ENCODE data around the gene ZNF652.
"Not testable (repeated sequence)": the region's sequence is repeated elsewhere in the genome, so short reads cannot be mapped to it uniquely, and the experiment has no call there.

Gene ZNF652

GRCh38 chr17:49318435-49318965, 43.5 kb downstream of the ZNF652 start:
- in situ Hi-C loops (cut with MboI; ENCODE audit: low sequenced_read_pairs): no loop called here

DNA sequence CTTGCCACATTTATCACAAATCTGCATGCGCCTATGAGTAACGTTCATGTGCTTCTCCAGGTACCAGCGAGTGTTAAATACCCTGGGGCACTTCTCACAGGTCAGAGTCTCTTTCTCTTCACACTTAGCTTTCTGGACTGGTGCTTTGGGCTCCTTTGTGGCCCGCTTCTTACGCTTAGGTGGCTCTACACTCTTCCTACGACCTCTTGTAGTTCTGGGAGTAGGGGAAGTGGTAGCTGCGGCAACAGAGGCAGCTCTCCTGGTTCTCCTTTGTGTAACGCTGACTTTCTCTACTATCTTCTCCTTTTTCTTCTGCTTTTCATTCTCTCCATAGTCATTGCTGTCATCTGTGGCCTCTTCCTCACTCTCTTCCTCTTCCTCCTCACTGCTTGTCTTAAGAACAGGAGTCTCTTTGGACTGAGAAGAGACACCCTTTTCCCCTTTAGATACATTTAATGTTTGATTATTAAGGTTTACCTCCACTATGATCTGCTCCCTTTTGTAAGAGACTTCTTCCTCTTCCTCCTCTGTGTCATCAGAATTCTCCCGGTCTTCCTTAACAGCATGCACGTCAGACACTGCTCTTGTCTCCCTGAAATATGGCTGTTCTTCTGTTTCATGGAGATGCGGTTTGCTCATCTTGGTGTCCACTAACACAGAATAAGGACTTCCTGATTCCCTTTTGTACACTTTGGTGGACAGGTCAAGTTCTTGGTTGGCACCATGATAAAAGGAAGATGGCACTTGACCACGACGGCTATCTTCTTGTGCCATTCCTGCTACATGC, 45.0 kb downstream of the ZNF652 start:
- in situ Hi-C loops (cut with MboI; ENCODE audit: low sequenced_read_pairs): no loop called here

DNA sequence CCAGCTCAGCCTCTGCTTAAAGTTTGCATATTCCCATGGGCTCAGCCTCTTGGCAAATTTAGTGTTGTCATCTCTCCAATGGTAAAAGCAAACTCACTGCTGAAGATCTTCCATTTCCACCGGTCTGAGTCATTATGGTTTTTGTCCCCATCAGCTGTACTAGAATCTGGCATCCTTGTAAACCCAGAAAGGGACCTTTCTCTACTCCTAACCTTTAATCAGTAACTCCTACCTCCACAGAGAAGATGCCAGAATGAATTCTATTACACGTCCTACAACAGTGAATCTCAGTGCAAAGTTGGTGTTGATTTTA, 45.8 kb downstream of the ZNF652 start:
- in situ Hi-C loops (cut with MboI; ENCODE audit: low sequenced_read_pairs): no loop called here

DNA sequence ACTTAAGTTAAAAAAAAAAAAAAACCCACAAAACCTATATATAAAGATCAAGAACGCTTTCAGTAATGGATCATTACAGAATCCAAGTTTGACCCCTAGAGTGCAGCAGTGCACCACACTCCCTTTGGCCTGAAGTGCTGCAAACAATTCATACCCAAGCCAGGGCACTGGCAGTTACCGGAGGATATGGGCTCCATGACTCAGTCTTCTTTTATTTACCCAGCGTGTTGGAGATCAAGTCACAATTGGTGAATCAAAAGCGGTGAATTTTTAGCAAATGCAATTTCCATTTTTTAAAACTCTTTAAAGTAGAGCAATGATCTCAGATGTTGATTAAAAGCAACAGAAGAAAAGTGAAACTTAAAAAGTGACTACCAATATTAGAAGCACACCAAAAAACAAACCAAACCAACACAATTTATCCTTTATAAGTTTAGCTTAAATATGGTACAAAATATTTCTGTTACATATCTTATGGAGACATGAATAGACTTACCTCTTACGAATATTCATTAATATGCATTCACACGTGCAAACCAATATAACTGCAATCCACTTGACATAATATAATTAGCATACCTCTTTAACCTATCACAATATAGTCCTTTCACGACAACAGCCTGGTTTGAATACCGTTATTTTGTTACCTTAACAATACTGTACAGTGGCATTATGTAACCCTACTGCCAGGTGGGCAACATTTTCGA, 46.3 kb downstream of the ZNF652 start:
- in situ Hi-C loops (cut with MboI; ENCODE audit: low sequenced_read_pairs): no loop called here

- in situ Hi-C loops (cut with MboI; ENCODE audit: low sequenced_read_pairs): no loop called here
Measured at GRCh38 chr17:49312722-49313121, 49.3 kb downstream of the ZNF652 start.

DNA sequence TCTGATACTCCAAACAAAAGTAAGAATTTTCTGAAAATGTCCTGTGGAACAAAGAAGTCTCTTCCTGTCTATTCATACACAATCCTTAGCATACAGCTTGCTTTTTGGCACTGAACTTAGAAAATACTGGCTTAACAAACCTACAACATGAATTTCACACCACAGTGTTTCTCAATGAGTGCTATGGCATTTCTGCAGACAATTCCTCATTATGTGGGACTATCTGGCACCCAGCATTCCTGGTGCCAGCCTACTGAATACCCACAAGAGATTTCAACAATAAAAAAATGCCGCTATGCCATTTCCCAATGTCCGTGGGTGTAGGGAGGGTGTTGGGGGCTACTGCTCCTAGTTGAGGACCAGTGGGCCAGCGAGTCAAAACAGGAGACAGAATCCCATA, 62.1 kb downstream of the ZNF652 start:
- in situ Hi-C loops (cut with MboI; ENCODE audit: low sequenced_read_pairs): no loop called here

DNA sequence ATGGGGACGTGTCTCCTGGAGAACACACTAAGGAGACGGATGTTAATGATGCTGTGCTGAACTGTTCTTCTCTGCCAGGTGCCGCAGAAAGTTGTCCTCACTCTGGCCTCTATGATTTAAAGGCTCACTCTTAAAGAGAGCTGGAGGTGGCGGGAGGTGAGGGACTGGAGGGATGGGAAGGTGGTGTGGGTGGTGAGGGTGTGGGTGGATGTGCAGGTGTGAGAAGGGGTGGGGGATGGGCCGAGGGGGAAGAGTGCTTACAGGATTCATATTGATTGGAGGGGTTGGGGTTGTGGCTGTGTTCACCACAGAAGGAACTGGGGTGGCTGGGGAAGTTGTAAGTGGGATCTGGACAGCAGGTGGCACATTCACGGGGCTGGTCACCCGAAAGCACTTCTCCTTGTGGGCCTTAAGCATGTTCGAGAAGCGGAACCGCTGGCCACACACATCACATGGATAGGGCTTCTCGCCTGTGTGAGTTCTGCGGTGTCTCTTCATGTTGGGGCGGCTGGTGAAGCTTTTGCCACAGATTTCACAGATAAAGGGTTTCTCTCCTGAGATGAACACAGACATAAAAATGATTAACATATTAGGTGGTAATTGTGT, 63.6 kb downstream of the ZNF652 start:
- in situ Hi-C loops (cut with MboI; ENCODE audit: low sequenced_read_pairs): no loop called here

DNA sequence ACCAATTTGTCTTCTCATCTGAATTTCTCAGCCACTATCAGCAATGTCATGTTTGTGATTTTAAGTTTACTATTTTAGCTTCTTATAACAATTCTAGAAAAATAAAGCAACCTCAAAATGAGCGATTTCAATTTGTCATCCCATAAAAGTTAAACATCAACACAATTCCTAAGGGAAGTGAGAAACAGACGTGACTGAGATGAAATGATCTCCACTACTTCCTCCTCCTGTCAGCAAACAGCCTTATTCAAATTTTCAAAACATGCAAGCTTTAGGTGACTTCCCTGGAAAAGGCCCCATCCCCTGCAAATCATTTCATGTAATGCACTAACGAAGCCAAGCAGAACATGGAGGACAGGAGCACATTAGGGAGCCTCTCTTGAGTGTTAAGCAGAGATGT, 64.9 kb downstream of the ZNF652 start:
- in situ Hi-C loops (cut with MboI; ENCODE audit: low sequenced_read_pairs): no loop called here

GRCh38 chr17:49294122-49294521, 67.9 kb downstream of the ZNF652 start:
- in situ Hi-C loops (cut with MboI; ENCODE audit: low sequenced_read_pairs): no loop called here

- in situ Hi-C loops (cut with MboI; ENCODE audit: low sequenced_read_pairs): no loop called here
Measured at GRCh38 chr17:49292901-49293300, 69.1 kb downstream of the ZNF652 start.

- in situ Hi-C loops (cut with MboI; ENCODE audit: low sequenced_read_pairs): no loop called here
Measured at GRCh38 chr17:49291929-49292328, 70.1 kb downstream of the ZNF652 start.

DNA sequence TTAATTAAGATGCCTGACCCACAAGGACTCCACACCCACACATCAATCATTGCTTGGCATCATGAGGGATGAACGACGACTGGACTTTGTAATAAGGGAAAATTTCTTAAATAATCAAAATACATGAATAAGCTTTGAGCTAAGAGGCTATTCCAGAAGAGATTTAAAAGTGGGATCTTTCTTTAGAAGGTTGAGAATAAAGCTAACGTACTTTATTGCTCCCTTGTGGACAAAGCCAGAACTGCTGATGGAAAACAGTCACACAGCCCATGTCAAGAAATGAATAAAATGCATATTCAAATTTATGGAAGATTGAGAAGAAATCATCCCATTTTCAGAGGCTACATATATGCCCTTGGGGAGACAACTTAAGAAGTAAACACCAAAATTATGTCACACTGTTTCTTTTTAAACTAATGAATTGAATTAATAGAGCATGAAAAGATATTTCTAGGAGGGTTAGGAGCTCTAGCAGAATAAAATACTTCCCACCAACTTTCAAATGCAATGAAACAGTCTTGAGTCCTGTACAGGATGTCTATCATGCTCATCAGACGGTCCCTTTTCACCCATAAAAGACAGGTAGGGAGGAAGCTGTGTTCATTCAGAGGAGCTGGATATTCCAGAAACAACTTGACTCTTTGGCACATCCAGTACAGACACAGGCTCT, 71.2 kb downstream of the ZNF652 start:
- in situ Hi-C loops (cut with MboI; ENCODE audit: low sequenced_read_pairs): no loop called here

DNA sequence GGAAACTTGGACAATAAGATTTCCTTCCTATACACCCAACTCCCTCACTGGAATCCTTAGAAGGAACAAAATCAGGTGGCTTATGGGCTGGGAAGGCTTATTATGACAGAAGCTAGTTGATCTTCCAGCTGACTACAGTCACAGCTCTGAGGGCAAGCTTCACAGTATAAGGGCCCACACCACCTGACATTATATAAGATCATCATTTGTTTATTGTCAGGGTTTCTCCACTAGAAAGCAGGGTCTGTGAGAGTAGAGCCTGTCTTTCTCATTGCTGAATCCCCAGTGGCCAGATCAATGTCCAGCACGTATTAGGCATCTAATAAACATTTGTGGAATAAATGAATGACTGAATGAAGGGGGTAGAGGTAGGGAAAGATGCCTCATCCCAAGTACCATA, 73.7 kb downstream of the ZNF652 start:
- in situ Hi-C loops (cut with MboI; ENCODE audit: low sequenced_read_pairs): no loop called here

GRCh38 chr17:49287481-49287880, 74.6 kb downstream of the ZNF652 start:
- in situ Hi-C loops (cut with MboI; ENCODE audit: low sequenced_read_pairs): no loop called here

GRCh38 chr17:49286261-49286973, 75.6 kb downstream of the ZNF652 start:
- in situ Hi-C loops (cut with MboI; ENCODE audit: low sequenced_read_pairs): not testable (repeated sequence)

- in situ Hi-C loops (cut with MboI; ENCODE audit: low sequenced_read_pairs): no loop called here
Measured at GRCh38 chr17:49285716-49286115, 76.3 kb downstream of the ZNF652 start.

DNA sequence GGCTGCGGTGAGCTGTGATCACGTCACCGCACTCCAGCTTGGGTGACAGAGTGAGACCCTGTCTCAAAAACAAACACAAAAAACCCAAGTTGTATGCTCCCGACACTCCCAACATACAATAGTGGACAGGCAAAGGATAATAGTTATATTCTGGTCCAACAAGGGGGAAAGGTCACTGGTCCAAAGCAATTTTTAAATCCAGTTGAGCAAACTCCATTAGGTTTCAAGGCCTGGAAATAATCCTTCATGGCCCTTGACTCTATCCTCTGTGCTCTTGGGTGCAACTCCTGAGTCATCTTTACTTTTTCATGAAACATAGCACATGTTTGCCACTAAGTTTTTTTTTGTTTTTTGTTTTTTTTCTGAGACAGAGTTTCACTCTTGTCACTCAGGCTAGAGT, 81.1 kb downstream of the ZNF652 start:
- in situ Hi-C loops (cut with MboI; ENCODE audit: low sequenced_read_pairs): no loop called here

DNA sequence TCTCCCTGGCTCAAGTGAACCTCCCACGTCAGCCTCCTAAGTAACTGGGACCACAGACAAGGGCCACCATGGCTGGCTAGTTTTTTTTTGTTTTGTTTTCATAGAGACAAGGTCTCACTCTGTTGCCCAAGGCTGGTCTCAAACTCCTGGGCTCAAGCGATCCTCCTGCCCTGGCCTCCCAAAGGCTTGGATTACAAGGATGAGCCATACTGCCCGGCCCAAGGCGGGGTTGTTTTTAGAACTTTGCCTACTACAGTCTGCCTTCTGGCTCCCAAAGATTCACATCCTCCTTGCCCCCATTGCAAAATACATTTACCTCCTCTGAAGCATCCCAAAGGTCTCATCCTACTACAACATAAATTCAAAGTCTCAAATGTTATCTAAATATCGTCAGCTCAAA, 82.0 kb downstream of the ZNF652 start:
- in situ Hi-C loops (cut with MboI; ENCODE audit: low sequenced_read_pairs): no loop called here

- in situ Hi-C loops (cut with MboI; ENCODE audit: low sequenced_read_pairs): not testable (repeated sequence)
Measured at GRCh38 chr17:49279263-49280015, 82.6 kb downstream of the ZNF652 start.

DNA sequence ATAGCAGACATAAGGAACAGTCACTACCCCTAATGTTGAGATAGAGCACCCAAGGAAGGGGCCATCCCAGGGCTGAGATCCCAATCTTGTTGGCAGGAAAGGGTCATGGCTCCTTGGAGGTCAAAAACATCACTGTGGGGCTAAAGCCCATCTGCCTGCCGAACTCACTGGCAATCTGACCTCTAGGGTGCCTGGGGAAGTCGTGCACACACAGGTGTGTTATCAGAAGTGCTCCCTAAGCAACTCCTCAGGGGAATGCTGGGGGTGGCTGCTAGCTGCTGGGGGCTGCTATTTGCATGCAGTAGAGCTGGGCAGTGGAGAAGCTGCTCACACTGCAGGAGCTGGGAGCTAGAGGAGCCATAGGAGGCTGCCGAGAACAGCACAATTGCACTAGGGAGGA, 84.0 kb downstream of the ZNF652 start:
- in situ Hi-C loops (cut with MboI; ENCODE audit: low sequenced_read_pairs): no loop called here

Data from HL-60/S4 treated with phorbol 12-myristate 13-acetate at 8.2 ng/mL for 4 days and 3 days (cell line).